B cell (primary cell): Measurements from ENCODE around the gene B4GALT1. TPM values are rescaled to one million over a fixed set of nuclear protein-coding genes. Genes with fewer than 3 reads are reported as not detected.
A peak's percentile ranks its signal among the peaks of the same experiment; 100 is the strongest.

Experiments
- ATAC-seq: fragments of 200-7000 bp; cut with Tn5 transposase; one replicate; pipeline ENCODE4 v1.10.0; 2021; ENCODE audit warnings: low read depth, mild to moderate bottlenecking, moderate number of reproducible peaks, moderate library complexity
- CTCF ChIA-PET: fragments of 350-600 bp; sonication (Branson Sonifier 250); formaldehyde crosslinking; loops from one replicate; lab custom pipeline; 2021; ENCODE audit warnings: antibody characterized with exemption, inconsistent platforms; lab: Charles Lee
- POLR2A ChIA-PET: fragments of 350-600 bp; sonication (Branson Sonifier 250); formaldehyde crosslinking; loops from one replicate; lab custom pipeline; 2021; ENCODE audit warnings: antibody characterized with exemption; lab: Charles Lee
- DNase-seq: peaks from one replicate; pipeline ENCODE4 v3.0.0; 2013
- H2AFZ ChIP-seq: 2 replicates; pipeline ENCODE4 v1.6.1; 2012; ENCODE audit warnings: mild to moderate bottlenecking, low read depth, low read length; ENCODE audit not compliant: insufficient read depth, poor library complexity, severe bottlenecking
- H3K27ac ChIP-seq, 2 donors: 1 replicate in 1 of 2; 2 replicates in 1 of 2; pipeline ENCODE4 v1.5.1; 2012 to 2013; ENCODE audit warnings: low read length in 2 of 2, mild to moderate bottlenecking in 2 of 2, moderate library complexity in 1 of 2
- H3K27me3 ChIP-seq, 4 experiments: fragments of 200-600 bp in 1 of 4; sonication (generic) in 1 of 4; replicated peaks in 1 of 4; 1 replicate in 2 of 4; 2 replicates in 2 of 4; pipeline versions ENCODE4 v1.6.1 to v1.7.0; 2013 to 2016; ENCODE audit warnings: low read length in 3 of 4, mild to moderate bottlenecking in 2 of 4, mixed read lengths in 1 of 4, moderate library complexity in 1 of 4; ENCODE audit not compliant: insufficient read depth in 4 of 4, control insufficient read depth in 3 of 4; ENCODE audit errors: control extremely low read depth in 1 of 4
- H3K36me3 ChIP-seq, 2 experiments: replicated peaks in 1 of 2; 1 replicate in 1 of 2; 2 replicates in 1 of 2; pipeline versions ENCODE4 v1.6.1 to v1.7.1; 2013; ENCODE audit warnings: low read length in 1 of 2; ENCODE audit not compliant: insufficient read depth in 2 of 2, control insufficient read depth in 1 of 2; ENCODE audit errors: control extremely low read depth in 1 of 2, extremely low read depth in 1 of 2
- H3K4me1 ChIP-seq, 2 donors: fragments of 200-600 bp in 1 of 2; sonication (generic) in 1 of 2; 1 replicate in 1 of 2; 2 replicates in 1 of 2; pipeline versions ENCODE4 v1.5.1 to v1.6.1; 2013 to 2017; ENCODE audit warnings: low read length in 2 of 2; ENCODE audit not compliant: control insufficient read depth in 2 of 2, insufficient read depth in 2 of 2
- H3K4me2 ChIP-seq: replicated peaks from 2 replicates; pipeline ENCODE3; 2012; ENCODE audit warnings: mild to moderate bottlenecking, low read depth, low read length; ENCODE audit not compliant: poor library complexity, severe bottlenecking
- H3K4me3 ChIP-seq, 5 experiments: fragments of 200-600 bp in 1 of 5; sonication (generic) in 1 of 5; 1 replicate in 3 of 5; 2 replicates in 2 of 5; pipeline versions ENCODE4 v1.5.1 to v1.7.0; 2011 to 2016; ENCODE audit warnings: low read length in 4 of 5, mild to moderate bottlenecking in 4 of 5, low read depth in 2 of 5, control low read depth in 1 of 5, moderate library complexity in 1 of 5; ENCODE audit not compliant: insufficient read depth in 1 of 5; ENCODE audit errors: control extremely low read depth in 1 of 5, extremely low read depth in 1 of 5
- H3K79me2 ChIP-seq: fragments of 200-600 bp; sonication (generic); one replicate; pipeline ENCODE4 v1.6.0; 2016; ENCODE audit warnings: low read length; ENCODE audit not compliant: control insufficient read depth, insufficient read depth
- H3K9ac ChIP-seq: fragments of 200-600 bp; sonication (generic); 2 replicates; pipeline ENCODE4 v1.6.1; 2017; ENCODE audit warnings: mild to moderate bottlenecking, low read length, moderate library complexity
- H3K9me3 ChIP-seq, 3 donors: one replicate each; pipeline versions ENCODE4 v1.6.1 to v1.7.1; 2013; ENCODE audit warnings: low read length in 2 of 3; ENCODE audit not compliant: control insufficient read depth in 2 of 3, insufficient read depth in 1 of 3; ENCODE audit errors: control extremely low read depth in 1 of 3
- H4K20me1 ChIP-seq: 2 replicates; pipeline ENCODE4 v1.6.0; 2012; ENCODE audit warnings: mild to moderate bottlenecking, low read length; ENCODE audit not compliant: insufficient read depth, control insufficient read depth, poor library complexity, severe bottlenecking
- H3K27ac Mint-ChIP-seq: one replicate; pipeline ENCODE4 v1.8.0; 2021; ENCODE audit warnings: mixed read lengths
- H3K27me3 Mint-ChIP-seq: one replicate; pipeline ENCODE4 v1.8.0; 2021; ENCODE audit warnings: mixed read lengths
- H3K4me1 Mint-ChIP-seq: one replicate; pipeline ENCODE4 v1.8.0; 2021; ENCODE audit warnings: mixed read lengths
- H3K4me3 Mint-ChIP-seq: one replicate; pipeline ENCODE4 v1.8.0; 2021; ENCODE audit warnings: mixed read lengths
- H3K9me3 Mint-ChIP-seq: one replicate; pipeline ENCODE4 v1.8.0; 2022; ENCODE audit warnings: mixed read lengths; ENCODE audit not compliant: insufficient read depth
- CTCF ChIP-seq: fragments of 200-600 bp; IDR thresholded peaks from one replicate; pipeline ENCODE4 v1.8.0; 2022; ENCODE audit warnings: antibody characterized with exemption, mild to moderate bottlenecking
- EZH2 ChIP-seq: IDR thresholded peaks from 2 replicates; pipeline ENCODE4 v1.6.1; 2012; ENCODE audit warnings: borderline replicate concordance, low read depth, mild to moderate bottlenecking, moderate library complexity, low read length; ENCODE audit not compliant: insufficient read depth, poor library complexity, severe bottlenecking
- WGBS: methylation state at CpG from one replicate; pipeline ENCODE4 v1.1.5; 2013; ENCODE audit warnings: missing lambda C conversion rate; ENCODE audit not compliant: insufficient coverage; 5-methylcytosine and 5-hydroxymethylcytosine counted together
- intact Hi-C: fragments of 100-400 bp; cut with micrococcal nuclease; formaldehyde crosslinking; loops from one replicate; pipeline ENCODE4 v1.10.0; 2022
- polyA plus RNA-seq: library from polyadenylated mRNA; depleted of rRNA; stranded (reverse); fragments of >200 nt; gene quantifications from 2 replicates; pipeline ENCODE4 v1.2.3, GENCODE V29; 2012
- total RNA-seq, 2 donors: library from RNA; stranded (reverse); fragments of 120-200 nt in 1 of 2; gene quantifications; 1 replicate in 1 of 2; 2 replicates in 1 of 2; pipeline versions ENCODE4 v1.2.3 to v1.2.4, GENCODE V29; 2013 to 2022

The B4GALT1 gene
- total and polyA plus RNA-seq, 2 donors (not counting 1 experiment from before 2014, with no cell fraction given): 49.2 to 201 TPM

- H3K27me3 Mint-ChIP-seq: no peaks in the 10 kb centered on the region
- H3K4me3 Mint-ChIP-seq: no peak overlapping the region
- no peaks in the 10 kb centered on the region for H3K79me2 ChIP-seq
- no peak overlapping the region for H3K4me3 ChIP-seq
- peaks cover 6% of the 10 kb centered on the region for H4K20me1 ChIP-seq
- H3K4me1 ChIP-seq: peaks cover 4 to 17% of the 10 kb centered on the region in 2 donors
- no peaks in the 10 kb centered on the region for H3K9me3 Mint-ChIP-seq
- intact Hi-C loops: no loop called here
- no peak overlapping the region for H2AFZ ChIP-seq
- DNase-seq (no peak), ATAC-seq (no peak)
- no peaks in the 10 kb centered on the region for H3K9me3 ChIP-seq
- no CpG with 5 or more reads among the region's 5 CpGs for WGBS
- no peaks in the 10 kb centered on the region for H3K27me3 ChIP-seq
- H3K27ac ChIP-seq: no peak overlapping the region
- ChIA-PET POLR2A (interaction anchor here (0.7 to 0.8 kb wide), 2 partner anchors 19 to 55 kb away, joined by 3 read pairs; no protein-coding TSS in a partner anchor), CTCF (interaction anchor here (0.6 to 3.7 kb wide), 3 partner anchors 9 to 121 kb away, joined by 3 to 18 read pairs (median 3); no protein-coding TSS in a partner anchor)
- peak overlapping the region; percentile 38 for H3K27ac Mint-ChIP-seq
- peaks cover 41% of the 10 kb centered on the region for H3K4me1 Mint-ChIP-seq
- H3K36me3 ChIP-seq: peaks cover 0 to 10% of the 10 kb centered on the region in 2 experiments
- no peak overlapping the region for H3K9ac ChIP-seq
- H3K4me2 ChIP-seq: no peak overlapping the region
- TF ChIP-seq CTCF: no peak
- no peak for TF ChIP-seq EZH2
Observed at GRCh38 chr9:33105504-33105903, 61.6 kb downstream of the B4GALT1 start.

GRCh38 chr9:33104401-33104800 is 62.7 kb downstream of the B4GALT1 start:
- CTCF ChIA-PET: interaction anchor here (1.2 to 3.7 kb wide), 3 partner anchors 22 to 122 kb away, joined by 3 to 18 read pairs (median 3); no protein-coding TSS in a partner anchor
- POLR2A ChIA-PET: no interaction called here
- intact Hi-C loops: no loop called here
- Mint-ChIP-seq H3K9me3 (no peaks in the 10 kb centered on the region), H3K4me1 (peaks cover 32% of the 10 kb centered on the region), H3K4me3 (no peak overlapping the region), H3K27me3 (no peaks in the 10 kb centered on the region), H3K27ac (peak overlapping the region; percentile 23)
- H3K4me1 ChIP-seq: peaks cover 4 to 15% of the 10 kb centered on the region in 2 donors
- no peak overlapping the region for H3K4me2 ChIP-seq
- H3K36me3 ChIP-seq: peaks cover 0 to 4% of the 10 kb centered on the region in 2 experiments
- ATAC-seq (no peak), DNase-seq (no peak)
- no peaks in the 10 kb centered on the region for H4K20me1 ChIP-seq
- H3K79me2 ChIP-seq: no peaks in the 10 kb centered on the region
- H3K4me3 ChIP-seq: no peak overlapping the region
- 90% methylated on average over 6 of the region's 7 CpGs for WGBS
- TF ChIP-seq CTCF: no peak
- no peak for TF ChIP-seq EZH2
- no peak overlapping the region for H3K9ac ChIP-seq
- H3K9me3 ChIP-seq: no peaks in the 10 kb centered on the region
- H2AFZ ChIP-seq: no peak overlapping the region
- no peak overlapping the region for H3K27ac ChIP-seq
- no peaks in the 10 kb centered on the region for H3K27me3 ChIP-seq
